Erythroblast (primary cell): ENCODE measurements around the gene RYR1.
A peak's percentile ranks its signal among the peaks of the same experiment; 100 is the strongest.
"Not testable (repeated sequence)": the region's sequence is repeated elsewhere in the genome, so short reads cannot be mapped to it uniquely, and the experiment has no call there.

Experiments
- DNase-seq, 2 experiments: peaks; one replicate each; lab custom pipeline; 2025; lab: John Stamatoyannopoulos, UW
- GATA1 ChIP-seq: IDR thresholded peaks from 2 replicates; pipeline ENCODE4 v1.6.1; 2011; ENCODE audit warnings: low read depth, mild to moderate bottlenecking, control low read depth, low read length, moderate library complexity
- POLR2A ChIP-seq: IDR thresholded peaks from 2 replicates; pipeline ENCODE4 v1.6.1; 2011; ENCODE audit warnings: mild to moderate bottlenecking, low read length

Gene RYR1

GRCh38 chr19:38614289-38614688 lies 180.8 kb downstream of the RYR1 start:
- TF ChIP-seq POLR2A (no peak), GATA1 (no peak)
- DNase-seq, result no peak

GRCh38 chr19:38615007-38615581 lies 181.6 kb downstream of the RYR1 start:
- no peak for DNase-seq
- TF ChIP-seq GATA1 (no peak), POLR2A (no peak)

- no peak for DNase-seq
- no peak for TF ChIP-seq POLR2A
- no peak for TF ChIP-seq GATA1
These were observed 182.8 kb downstream of the RYR1 start for GRCh38 chr19:38616265-38616664.

GRCh38 chr19:38617283-38617763 lies 183.8 kb downstream of the RYR1 start:
- no peak for DNase-seq
- TF ChIP-seq GATA1 (no peak), POLR2A (no peak)

GRCh38 chr19:38617764-38618589 lies 184.5 kb downstream of the RYR1 start, which contains the start of gene MAP4K1:
Gene MAP4K1 (minus strand): TSS chr19:38617953. CDS start chr19:38617895, 58 bp downstream.
- TF ChIP-seq GATA1, result no peak
- no peak for TF ChIP-seq POLR2A
- DNase-seq, result peak in 1 of 2 experiments; percentile 62

GRCh38 chr19:38618590-38619360 lies 185.3 kb downstream of the RYR1 start, which contains the start of gene EIF3K:
Gene EIF3K (plus strand): TSS chr19:38619188. CDS start chr19:38619269, 81 bp downstream.
- DNase-seq, result peak; percentile 99
- TF ChIP-seq GATA1, result no peak
- peak; percentile 91 for TF ChIP-seq POLR2A

GRCh38 chr19:38619361-38620174 lies 186.1 kb downstream of the RYR1 start:
- DNase-seq, result no peak
- TF ChIP-seq GATA1 (no peak), POLR2A (no peak)

- TF ChIP-seq POLR2A, result no peak
- no peak for TF ChIP-seq GATA1
- no peak for DNase-seq
These were observed 191.3 kb downstream of the RYR1 start for GRCh38 chr19:38624822-38625221.

GRCh38 chr19:38626401-38626800 lies 192.9 kb downstream of the RYR1 start:
- TF ChIP-seq POLR2A (no peak), GATA1 (no peak)
- no peak for DNase-seq

- TF ChIP-seq POLR2A (no peak), GATA1 (no peak)
- no peak for DNase-seq
These were observed 196.1 kb downstream of the RYR1 start for GRCh38 chr19:38629568-38629967.

- not testable (repeated sequence) for DNase-seq
These were observed 197.8 kb downstream of the RYR1 start for GRCh38 chr19:38631301-38631700.

GRCh38 chr19:38631811-38632475 lies 198.5 kb downstream of the RYR1 start:
- DNase-seq, result not testable (repeated sequence)
